Smooth muscle cell (in vitro differentiated cells): Measurements from ENCODE around the gene SLFN5. TPM values are rescaled to one million over a fixed set of nuclear protein-coding genes. Genes with fewer than 3 reads are reported as not detected.
"Not testable (repeated sequence)": the region's sequence is repeated elsewhere in the genome, so short reads cannot be mapped to it uniquely, and the experiment has no call there.

Experiments used
- DNase-seq: peaks from one replicate; lab custom pipeline; 2025; ENCODE audit not compliant: unreplicated experiment; lab: John Stamatoyannopoulos, UW
- H2AFZ ChIP-seq: fragments of 200-600 bp; sonication (generic); 2 replicates; pipeline ENCODE4 v1.6.0; 2016; ENCODE audit warnings: antibody characterized with exemption, low read depth, mild to moderate bottlenecking
- H3F3A ChIP-seq: fragments of 200-600 bp; sonication (generic); 2 replicates; pipeline ENCODE4 v1.6.0; 2017; ENCODE audit warnings: antibody characterized with exemption, low read depth
- H3K27ac ChIP-seq: fragments of 200-600 bp; sonication (generic); 2 replicates; pipeline ENCODE4 v1.5.1; 2016; ENCODE audit warnings: low read depth, mild to moderate bottlenecking
- H3K27me3 ChIP-seq: fragments of 200-600 bp; sonication (generic); 2 replicates; pipeline ENCODE4 v1.6.1; 2016; ENCODE audit warnings: low read depth, mild to moderate bottlenecking
- H3K36me3 ChIP-seq: fragments of 200-600 bp; sonication (generic); 2 replicates; pipeline ENCODE4 v1.5.1; 2016; ENCODE audit warnings: low read depth
- H3K4me1 ChIP-seq: fragments of 200-600 bp; sonication (generic); 2 replicates; pipeline ENCODE4 v1.5.1; 2016; ENCODE audit warnings: low read depth
- H3K4me2 ChIP-seq: fragments of 200-600 bp; sonication (generic); 2 replicates; pipeline ENCODE4 v1.6.0; 2016; ENCODE audit warnings: mild to moderate bottlenecking
- H3K4me3 ChIP-seq: fragments of 200-600 bp; sonication (generic); 2 replicates; pipeline ENCODE4 v1.5.1; 2016; ENCODE audit warnings: mild to moderate bottlenecking
- H3K79me2 ChIP-seq: fragments of 200-600 bp; sonication (generic); 2 replicates; pipeline ENCODE4 v1.6.0; 2016; ENCODE audit warnings: low read depth, mild to moderate bottlenecking
- H3K9ac ChIP-seq: fragments of 200-600 bp; sonication (generic); 2 replicates; pipeline ENCODE4 v1.6.0; 2016; ENCODE audit warnings: low read depth
- H3K9me3 ChIP-seq: fragments of 200-600 bp; sonication (generic); replicated peaks from 2 replicates; pipeline ENCODE4 v1.5.1; 2016; ENCODE audit warnings: low read depth
- H4K20me1 ChIP-seq: fragments of 200-600 bp; sonication (generic); 2 replicates; pipeline ENCODE4 v1.6.0; 2016; ENCODE audit warnings: low read depth
- WGBS: methylation state at CpG from one replicate; pipeline ENCODE4 v1.1.7; 2016; ENCODE audit warnings: low lambda C conversion rate; 5-methylcytosine and 5-hydroxymethylcytosine counted together
- polyA plus RNA-seq: library from polyadenylated mRNA; unstranded; fragments of >200 nt; fragmentation: Nextera tagmentation; extraction: Ambion mirVana; gene quantifications from 2 replicates; pipeline ENCODE4 v1.2.1, GENCODE V29; 2016
- total RNA-seq: library from RNA; depleted of rRNA; stranded (reverse); fragments of >200 nt; gene quantifications from 2 replicates; pipeline ENCODE4 v1.2.3, GENCODE V29; 2014
- TF ChIP-seq, protein P1 (sequence below): fragments of 200-600 bp; sonication (generic); IDR thresholded peaks from 2 replicates; pipeline ENCODE4 v1.5.1; 2017; ENCODE audit warnings: borderline replicate concordance, mild to moderate bottlenecking, antibody characterized with exemption; ENCODE audit not compliant: insufficient read depth, poor library complexity, severe bottlenecking

The SLFN5 gene
- total and polyA plus RNA-seq, 2 experiments from 2014 or later, result 8.8 to 16.0 TPM

DNA sequence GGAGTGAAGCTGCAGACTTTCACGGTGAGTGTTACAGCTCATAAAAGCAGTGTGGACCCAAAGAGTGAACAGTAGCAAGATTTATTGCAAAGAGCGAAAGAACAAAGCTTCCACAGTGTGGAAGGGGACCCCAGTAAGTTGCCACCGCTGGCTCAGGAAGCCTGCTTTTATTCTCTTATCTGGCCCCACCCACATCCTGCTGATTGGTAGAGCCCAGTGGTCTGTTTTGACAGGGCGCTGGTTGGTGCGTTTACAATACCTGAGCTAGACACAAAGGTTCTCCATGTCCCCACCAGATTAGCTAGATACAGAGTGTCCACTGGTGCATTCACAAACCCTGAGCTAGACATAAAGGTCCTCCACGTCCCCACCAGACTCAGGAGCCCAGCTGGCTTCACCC lies 35.6 kb downstream of the SLFN5 start:
- H3F3A ChIP-seq, H2AFZ ChIP-seq, H3K36me3 ChIP-seq, H3K27ac ChIP-seq, H3K27me3 ChIP-seq, H3K9ac ChIP-seq, H4K20me1 ChIP-seq, H3K9me3 ChIP-seq, DNase-seq, H3K4me3 ChIP-seq, H3K4me2 ChIP-seq, H3K79me2 ChIP-seq, H3K4me1 ChIP-seq: not testable (repeated sequence)
- WGBS, result 94% methylated on average over 6 of the region's 6 CpGs

- not testable (repeated sequence) for H3K9me3 ChIP-seq, H3K79me2 ChIP-seq, H3K9ac ChIP-seq, H3K4me1 ChIP-seq, H3K36me3 ChIP-seq, H3K27me3 ChIP-seq, H3F3A ChIP-seq, H4K20me1 ChIP-seq, H2AFZ ChIP-seq, H3K4me2 ChIP-seq, DNase-seq, H3K27ac ChIP-seq, H3K4me3 ChIP-seq
- WGBS, result 94% methylated on average over 21 of the region's 29 CpGs
These were observed 36.0 kb downstream of the SLFN5 start for GRCh38 chr17:35278876-35279275.

GRCh38 chr17:35283767-35284166 lies 40.9 kb downstream of the SLFN5 start:
- Histone ChIP-seq H3K9ac (no peak overlapping the region), H4K20me1 (no peaks in the 10 kb centered on the region), H3K4me1 (no peaks in the 10 kb centered on the region), H3K27me3 (no peaks in the 10 kb centered on the region), H3K36me3 (no peaks in the 10 kb centered on the region), H3K27ac (no peak overlapping the region), H3K4me3 (no peak overlapping the region), H2AFZ (no peak overlapping the region), H3K79me2 (no peaks in the 10 kb centered on the region), H3K9me3 (no peaks in the 10 kb centered on the region), H3F3A (no peaks in the 10 kb centered on the region), H3K4me2 (no peak overlapping the region)
- no peak for DNase-seq
- TF ChIP-seq, protein P1, sequence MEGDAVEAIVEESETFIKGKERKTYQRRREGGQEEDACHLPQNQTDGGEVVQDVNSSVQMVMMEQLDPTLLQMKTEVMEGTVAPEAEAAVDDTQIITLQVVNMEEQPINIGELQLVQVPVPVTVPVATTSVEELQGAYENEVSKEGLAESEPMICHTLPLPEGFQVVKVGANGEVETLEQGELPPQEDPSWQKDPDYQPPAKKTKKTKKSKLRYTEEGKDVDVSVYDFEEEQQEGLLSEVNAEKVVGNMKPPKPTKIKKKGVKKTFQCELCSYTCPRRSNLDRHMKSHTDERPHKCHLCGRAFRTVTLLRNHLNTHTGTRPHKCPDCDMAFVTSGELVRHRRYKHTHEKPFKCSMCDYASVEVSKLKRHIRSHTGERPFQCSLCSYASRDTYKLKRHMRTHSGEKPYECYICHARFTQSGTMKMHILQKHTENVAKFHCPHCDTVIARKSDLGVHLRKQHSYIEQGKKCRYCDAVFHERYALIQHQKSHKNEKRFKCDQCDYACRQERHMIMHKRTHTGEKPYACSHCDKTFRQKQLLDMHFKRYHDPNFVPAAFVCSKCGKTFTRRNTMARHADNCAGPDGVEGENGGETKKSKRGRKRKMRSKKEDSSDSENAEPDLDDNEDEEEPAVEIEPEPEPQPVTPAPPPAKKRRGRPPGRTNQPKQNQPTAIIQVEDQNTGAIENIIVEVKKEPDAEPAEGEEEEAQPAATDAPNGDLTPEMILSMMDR, result no peak

DNA sequence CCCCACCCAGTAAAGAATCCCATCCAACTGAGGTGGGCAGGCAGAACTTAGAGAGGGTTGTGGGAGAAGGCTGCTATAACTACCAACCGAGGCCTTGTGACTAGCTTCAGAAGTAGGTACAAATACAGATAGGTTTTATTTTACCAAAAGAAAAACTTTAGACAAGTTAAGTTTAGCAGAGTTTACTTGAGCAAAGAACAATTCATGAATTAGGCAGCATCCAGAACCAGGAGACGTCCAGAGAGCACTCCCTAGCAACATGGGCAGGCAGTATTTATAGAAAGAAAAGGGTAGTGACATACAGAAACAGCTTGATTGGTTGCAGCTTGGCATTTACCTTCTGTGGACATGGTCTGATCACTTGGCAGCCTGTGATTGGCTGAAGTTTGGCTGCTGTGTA lies 42.1 kb downstream of the SLFN5 start:
- Histone ChIP-seq H3K79me2 (no peaks in the 10 kb centered on the region), H3K27ac (no peak overlapping the region), H3K27me3 (no peaks in the 10 kb centered on the region), H2AFZ (no peak overlapping the region), H4K20me1 (no peaks in the 10 kb centered on the region), H3F3A (no peaks in the 10 kb centered on the region), H3K36me3 (no peaks in the 10 kb centered on the region), H3K9me3 (no peaks in the 10 kb centered on the region), H3K4me1 (no peaks in the 10 kb centered on the region), H3K4me2 (no peak overlapping the region), H3K4me3 (no peak overlapping the region), H3K9ac (no peak overlapping the region)
- no peak for DNase-seq
- WGBS, result 85% methylated on average over 2 of the region's 2 CpGs
- TF ChIP-seq, protein P1, result no peak

- Histone ChIP-seq H3K79me2 (no peaks in the 10 kb centered on the region), H3K4me3 (no peak overlapping the region), H3K4me2 (no peak overlapping the region), H3K27me3 (no peaks in the 10 kb centered on the region), H2AFZ (no peak overlapping the region), H4K20me1 (no peaks in the 10 kb centered on the region), H3F3A (no peaks in the 10 kb centered on the region), H3K36me3 (no peaks in the 10 kb centered on the region), H3K9ac (no peak overlapping the region), H3K4me1 (no peaks in the 10 kb centered on the region), H3K9me3 (no peaks in the 10 kb centered on the region), H3K27ac (no peak overlapping the region)
- TF ChIP-seq, protein P1, result no peak
- no peak for DNase-seq
- WGBS, result 64% methylated on average over 2 of the region's 2 CpGs
These were observed 43.4 kb downstream of the SLFN5 start for GRCh38 chr17:35286120-35286781.
